Heart right ventricle (tissue), 16 donors: ENCODE measurements around the gene TC2N. TPM values are rescaled to one million over a fixed set of nuclear protein-coding genes. Genes with fewer than 3 reads are reported as not detected.

Experiments
- ATAC-seq, 8 donors: fragments of 200-7000 bp; cut with Tn5 transposase; one replicate each; pipeline ENCODE4 v1.9.1; 2020; ENCODE audit warnings: mild to moderate bottlenecking in 8 of 8, moderate library complexity in 8 of 8, moderate number of reproducible peaks in 1 of 8
- DNase-seq, 2 donors: peaks; one replicate each; pipeline ENCODE4 v3.0.0-alpha.2; 2020
- H3K27ac ChIP-seq, 10 donors: fragments of 200-600 bp; sonication (generic) in 2 of 10; one replicate each; pipeline versions ENCODE4 v1.5.0 to v1.8.0; 2020 to 2022; ENCODE audit warnings: mild to moderate bottlenecking in 3 of 10
- H3K27me3 ChIP-seq, 7 donors: fragments of 200-600 bp; one replicate each; pipeline ENCODE4 v1.8.0; 2021 to 2022; ENCODE audit warnings: mild to moderate bottlenecking in 2 of 7
- H3K36me3 ChIP-seq, 9 donors: fragments of 200-600 bp; sonication (generic) in 1 of 9; one replicate each; pipeline versions ENCODE4 v1.5.0 to v1.8.0; 2020 to 2022; ENCODE audit warnings: mild to moderate bottlenecking in 2 of 9
- H3K4me1 ChIP-seq, 9 donors: fragments of 200-600 bp; sonication (generic) in 1 of 9; one replicate each; pipeline versions ENCODE4 v1.5.0 to v1.8.0; 2020 to 2022; ENCODE audit warnings: mild to moderate bottlenecking in 4 of 9
- H3K4me3 ChIP-seq, 10 donors: fragments of 200-600 bp; sonication (generic) in 2 of 10; one replicate each; pipeline versions ENCODE4 v1.5.0 to v1.8.0; 2020 to 2022; ENCODE audit warnings: mild to moderate bottlenecking in 7 of 10, moderate library complexity in 2 of 10
- H3K9me3 ChIP-seq, 11 donors: fragments of 200-600 bp in 10 of 11; sonication (generic) in 2 of 11; one replicate each; pipeline versions ENCODE4 v1.5.0 to v1.8.0; 2013 to 2022; ENCODE audit warnings: mild to moderate bottlenecking in 2 of 11, control low read depth in 1 of 11, moderate library complexity in 1 of 11
- WGBS, 2 donors: extraction: QIAGEN DNeasy Blood & Tissue Kit; methylation state at CpG; one replicate each; pipeline ENCODE4 v1.1.7; 2013; ENCODE audit warnings: inconsistent platforms in 1 of 2; 5-methylcytosine and 5-hydroxymethylcytosine counted together
- intact Hi-C, 10 donors: fragments of 100-400 bp; cut with DNase I; formaldehyde crosslinking; loops; one replicate each; pipeline versions ENCODE4 v1.11.1 to v1.14.2; 2022
- polyA plus RNA-seq, 2 donors: library from polyadenylated mRNA; stranded (reverse); fragments of 200-250 nt; gene quantifications; one replicate each; pipeline ENCODE4 v1.2.3, GENCODE V29; 2013
- total RNA-seq, 10 donors: library from RNA; stranded (reverse); fragmentation: NEBNext Ultra II Directional in 3 of 10; extraction: Animal tissue kit (Norgen Biotek cat#: 25700) in 3 of 10; gene quantifications; one replicate each; pipeline versions ENCODE4 v1.2.1 to v1.2.4, GENCODE V29; 2021 to 2023
- TF ChIP-seq, protein P1 (sequence below), 9 donors: fragments of 200-600 bp; sonication (generic) in 2 of 9; IDR thresholded peaks; one replicate each; pipeline versions ENCODE4 v1.5.0 to v1.8.0; 2021 to 2022; ENCODE audit warnings: antibody characterized with exemption in 9 of 9, mild to moderate bottlenecking in 5 of 9, moderate library complexity in 1 of 9
- donor health status: Arrhythmogenic right ventricular cardiomyopathy.
- donor health status: ischemic (EF 13 %, LVEDD 7.1; RV severe dilation, severe dysfunction).
- donor health status: healthy with polysubstance abuse.
- donor health status: DM: no; HTN: yes; CAD: no.
- donor health status: DM: no; HTN: no; CAD: no.
- donor health status: ischemic (EF 25% LVEDD 6.9; RV normal size, moderate dysfunction).
- donor health status: ischemic (EF 25% LVEDD 5.7; RV mildly dilated, moderate dysfunction).
- donor health status: healthy.
- donor health status: DM: yes; HTN: yes; CAD: no.
- donor health status: Ischemic cardiomyopathy.
- donor health status: ischemic (EF 35%, LVEDD 5.7; RV mildly dilated, moderate dysfunction).
- donor health status: nonischemic (EF 11% LVEDD 7.7; RV severe dilation, severe dysfunction).
- donor health status: DM: yes; HTN: yes; CAD: no.
- donor health status: PGD.
- donor health status: ischemic (EF 29% LVEDD 5.4; RV normal size, mild dysfunction).
- donor health status: nonischemic (EF 23%, LVEDD 6.1; RV moderate dilation, normal function).

Gene TC2N
- total and polyA plus RNA-seq, 12 donors, result 1.8 to 12.4 (median 3.8) TPM

DNA sequence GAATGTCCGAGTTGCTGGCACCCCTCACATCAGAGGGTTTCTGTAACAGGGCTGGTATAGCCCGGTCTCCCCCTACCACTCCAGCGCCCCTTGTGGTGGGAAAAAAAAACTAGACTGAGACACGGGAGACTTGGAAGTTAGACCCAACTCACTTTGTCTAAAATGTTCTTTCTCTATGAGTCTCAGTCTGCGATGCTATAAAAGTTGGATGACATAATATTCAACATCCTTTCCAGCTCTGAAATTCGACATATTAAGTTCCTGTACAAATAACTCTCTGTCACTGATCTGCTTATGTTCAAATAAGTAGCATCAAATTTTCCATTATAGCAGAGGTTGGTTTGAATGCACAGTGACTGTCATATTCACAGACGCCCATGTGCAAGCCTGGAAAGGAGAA is 25.7 kb upstream of the TC2N start:
- peaks cover 0 to 66% (median 36%) of the 10 kb centered on the region in 9 donors for H3K4me1 ChIP-seq
- no peaks in the 10 kb centered on the region for H3K27me3 ChIP-seq
- intact Hi-C loops, result no loop called here
- TF ChIP-seq, protein P1, sequence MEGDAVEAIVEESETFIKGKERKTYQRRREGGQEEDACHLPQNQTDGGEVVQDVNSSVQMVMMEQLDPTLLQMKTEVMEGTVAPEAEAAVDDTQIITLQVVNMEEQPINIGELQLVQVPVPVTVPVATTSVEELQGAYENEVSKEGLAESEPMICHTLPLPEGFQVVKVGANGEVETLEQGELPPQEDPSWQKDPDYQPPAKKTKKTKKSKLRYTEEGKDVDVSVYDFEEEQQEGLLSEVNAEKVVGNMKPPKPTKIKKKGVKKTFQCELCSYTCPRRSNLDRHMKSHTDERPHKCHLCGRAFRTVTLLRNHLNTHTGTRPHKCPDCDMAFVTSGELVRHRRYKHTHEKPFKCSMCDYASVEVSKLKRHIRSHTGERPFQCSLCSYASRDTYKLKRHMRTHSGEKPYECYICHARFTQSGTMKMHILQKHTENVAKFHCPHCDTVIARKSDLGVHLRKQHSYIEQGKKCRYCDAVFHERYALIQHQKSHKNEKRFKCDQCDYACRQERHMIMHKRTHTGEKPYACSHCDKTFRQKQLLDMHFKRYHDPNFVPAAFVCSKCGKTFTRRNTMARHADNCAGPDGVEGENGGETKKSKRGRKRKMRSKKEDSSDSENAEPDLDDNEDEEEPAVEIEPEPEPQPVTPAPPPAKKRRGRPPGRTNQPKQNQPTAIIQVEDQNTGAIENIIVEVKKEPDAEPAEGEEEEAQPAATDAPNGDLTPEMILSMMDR (IDR thresholded peaks at IDR 0.05), result peak; percentile 7 to 56 (median 46)
- H3K4me3 ChIP-seq, result no peak overlapping the region
- ATAC-seq (no peak), DNase-seq (no peak)
- WGBS, 2 donors, result 19 to 30% methylated on average over 7 of the region's 7 CpGs
- no peaks in the 10 kb centered on the region for H3K36me3 ChIP-seq
- no peaks in the 10 kb centered on the region for H3K9me3 ChIP-seq
- H3K27ac ChIP-seq, result peak overlapping the region in 4 of 10 donors; percentile 33 to 81 (median 51)

DNA sequence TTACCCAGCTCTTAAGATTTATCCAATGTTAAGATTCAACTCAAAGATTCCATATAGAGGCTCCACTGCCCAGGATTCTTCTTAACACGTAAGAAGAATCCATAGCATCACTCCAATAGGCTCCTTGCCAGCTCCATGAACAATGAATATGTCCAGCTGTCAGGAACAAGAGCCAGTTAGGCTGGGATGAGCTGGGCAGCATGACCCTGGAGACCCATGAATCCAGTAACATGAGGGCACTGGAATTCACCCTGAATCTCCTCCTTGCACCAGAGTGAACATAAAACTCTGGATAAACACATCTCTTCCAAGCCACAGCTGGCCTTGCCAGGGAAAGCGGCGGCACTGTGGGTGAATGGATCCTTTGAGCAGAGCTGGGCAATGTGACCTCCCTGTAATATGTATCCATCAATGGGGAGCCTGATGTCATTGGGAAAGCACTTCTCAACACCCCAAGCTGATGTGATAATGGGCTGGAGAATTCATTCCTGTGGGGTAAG is 24.4 kb upstream of the TC2N start:
- Histone ChIP-seq H3K4me3 (no peak overlapping the region), H3K9me3 (no peaks in the 10 kb centered on the region), H3K36me3 (no peaks in the 10 kb centered on the region), H3K4me1 (peaks cover 0 to 53% (median 27%) of the 10 kb centered on the region in 9 donors), H3K27ac (peak overlapping the region in 7 of 10 donors; percentile 10 to 81 (median 47)), H3K27me3 (no peaks in the 10 kb centered on the region)
- ATAC-seq, result peak in 4 of 8 donors; percentile 11 to 29 (median 18)
- WGBS, 2 donors, result 74 to 80% methylated on average over 3 of the region's 3 CpGs
- no peak for DNase-seq
- TF ChIP-seq, protein P1 (IDR thresholded peaks at IDR 0.05), result no peak
- intact Hi-C loops, result no loop called here

DNA sequence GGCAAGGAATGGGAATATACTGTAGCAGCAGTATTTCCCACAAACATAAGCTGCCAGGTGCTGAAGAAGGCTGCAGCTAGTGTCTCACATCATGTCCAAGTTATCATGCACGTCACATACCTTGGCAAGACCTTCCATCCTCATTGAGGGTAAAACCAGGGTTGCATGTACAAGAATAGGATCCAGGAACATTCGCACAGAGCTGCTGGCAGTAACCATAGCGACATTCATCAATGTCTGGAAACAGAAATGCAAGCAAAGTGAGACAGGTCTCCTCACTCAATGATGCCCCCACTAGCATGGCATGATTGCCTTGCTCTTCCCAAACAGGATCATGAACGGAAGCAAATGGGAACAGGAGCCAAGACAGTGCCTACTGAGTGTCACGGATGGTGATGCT is 23.8 kb upstream of the TC2N start:
- no peaks in the 10 kb centered on the region for H3K36me3 ChIP-seq
- H3K4me1 ChIP-seq, result peaks cover 0 to 51% (median 27%) of the 10 kb centered on the region in 9 donors
- no peaks in the 10 kb centered on the region for H3K27me3 ChIP-seq
- DNase-seq, result no peak
- no peak overlapping the region for H3K4me3 ChIP-seq
- WGBS, 2 donors, result 93 to 95% methylated on average over 5 of the region's 5 CpGs
- intact Hi-C loops, result no loop called here
- H3K27ac ChIP-seq, result peak overlapping the region in 7 of 10 donors; percentile 55 to 81 (median 65)
- no peaks in the 10 kb centered on the region for H3K9me3 ChIP-seq
- no peak for ATAC-seq
- TF ChIP-seq, protein P1 (IDR thresholded peaks at IDR 0.05), result no peak

DNA sequence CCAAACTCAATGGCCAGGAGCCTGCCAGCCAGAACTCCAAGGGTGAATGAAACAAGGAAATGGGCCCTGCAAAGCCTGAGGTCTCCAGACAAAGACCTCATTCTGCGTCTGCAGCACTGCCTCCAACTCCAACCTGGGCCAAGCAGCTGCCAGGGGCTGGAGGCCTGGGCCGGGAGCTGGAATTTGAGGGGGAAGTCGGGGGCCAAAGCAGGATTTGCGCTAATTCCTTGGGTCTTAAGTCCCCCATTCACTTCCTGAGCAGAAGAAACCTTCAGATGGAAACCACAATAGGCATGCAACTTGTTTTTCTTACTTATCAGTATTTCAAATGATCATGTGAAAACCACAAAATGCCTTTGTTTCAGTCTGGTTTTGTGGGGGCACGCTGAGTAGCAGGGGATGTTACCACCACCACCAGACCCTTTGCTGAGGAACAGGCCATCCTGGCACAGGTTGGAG is 23.0 kb upstream of the TC2N start:
- peaks cover 0 to 58% (median 30%) of the 10 kb centered on the region in 9 donors for H3K4me1 ChIP-seq
- TF ChIP-seq, protein P1 (IDR thresholded peaks at IDR 0.05), result no peak
- intact Hi-C loops, result no loop called here
- H3K36me3 ChIP-seq, result no peaks in the 10 kb centered on the region
- no peak overlapping the region for H3K4me3 ChIP-seq
- no peaks in the 10 kb centered on the region for H3K9me3 ChIP-seq
- H3K27ac ChIP-seq, result peak overlapping the region in 8 of 10 donors; percentile 30 to 81 (median 65)
- WGBS, 2 donors, result 48 to 60% methylated on average over 5 of the region's 5 CpGs
- ATAC-seq, result peak in 6 of 8 donors; percentile 13 to 49 (median 39)
- DNase-seq, result no peak
- H3K27me3 ChIP-seq, result no peaks in the 10 kb centered on the region
